B cell (primary cell): ENCODE results near the gene EHD3. TPM values are rescaled to one million over a fixed set of nuclear protein-coding genes. Genes with fewer than 3 reads are reported as not detected.

Experiments used
- ATAC-seq: fragments of 200-7000 bp; cut with Tn5 transposase; one replicate; pipeline ENCODE4 v1.10.0; 2021; ENCODE audit warnings: low read depth, mild to moderate bottlenecking, moderate number of reproducible peaks, moderate library complexity
- CTCF ChIA-PET: fragments of 350-600 bp; sonication (Branson Sonifier 250); formaldehyde crosslinking; loops from one replicate; lab custom pipeline; 2021; ENCODE audit warnings: antibody characterized with exemption, inconsistent platforms; lab: Charles Lee
- POLR2A ChIA-PET: fragments of 350-600 bp; sonication (Branson Sonifier 250); formaldehyde crosslinking; loops from one replicate; lab custom pipeline; 2021; ENCODE audit warnings: antibody characterized with exemption; lab: Charles Lee
- DNase-seq: peaks from one replicate; pipeline ENCODE4 v3.0.0; 2013
- H2AFZ ChIP-seq: 2 replicates; pipeline ENCODE4 v1.6.1; 2012; ENCODE audit warnings: mild to moderate bottlenecking, low read depth, low read length; ENCODE audit not compliant: insufficient read depth, poor library complexity, severe bottlenecking
- H3K27ac ChIP-seq, 2 donors: 1 replicate in 1 of 2; 2 replicates in 1 of 2; pipeline ENCODE4 v1.5.1; 2012 to 2013; ENCODE audit warnings: low read length in 2 of 2, mild to moderate bottlenecking in 2 of 2, moderate library complexity in 1 of 2
- H3K27me3 ChIP-seq, 4 experiments: fragments of 200-600 bp in 1 of 4; sonication (generic) in 1 of 4; replicated peaks in 1 of 4; 1 replicate in 2 of 4; 2 replicates in 2 of 4; pipeline versions ENCODE4 v1.6.1 to v1.7.0; 2013 to 2016; ENCODE audit warnings: low read length in 3 of 4, mild to moderate bottlenecking in 2 of 4, mixed read lengths in 1 of 4, moderate library complexity in 1 of 4; ENCODE audit not compliant: insufficient read depth in 4 of 4, control insufficient read depth in 3 of 4; ENCODE audit errors: control extremely low read depth in 1 of 4
- H3K36me3 ChIP-seq, 2 experiments: replicated peaks in 1 of 2; 1 replicate in 1 of 2; 2 replicates in 1 of 2; pipeline versions ENCODE4 v1.6.1 to v1.7.1; 2013; ENCODE audit warnings: low read length in 1 of 2; ENCODE audit not compliant: insufficient read depth in 2 of 2, control insufficient read depth in 1 of 2; ENCODE audit errors: control extremely low read depth in 1 of 2, extremely low read depth in 1 of 2
- H3K4me1 ChIP-seq, 2 donors: fragments of 200-600 bp in 1 of 2; sonication (generic) in 1 of 2; 1 replicate in 1 of 2; 2 replicates in 1 of 2; pipeline versions ENCODE4 v1.5.1 to v1.6.1; 2013 to 2017; ENCODE audit warnings: low read length in 2 of 2; ENCODE audit not compliant: control insufficient read depth in 2 of 2, insufficient read depth in 2 of 2
- H3K4me2 ChIP-seq: replicated peaks from 2 replicates; pipeline ENCODE3; 2012; ENCODE audit warnings: mild to moderate bottlenecking, low read depth, low read length; ENCODE audit not compliant: poor library complexity, severe bottlenecking
- H3K4me3 ChIP-seq, 5 experiments: fragments of 200-600 bp in 1 of 5; sonication (generic) in 1 of 5; 1 replicate in 3 of 5; 2 replicates in 2 of 5; pipeline versions ENCODE4 v1.5.1 to v1.7.0; 2011 to 2016; ENCODE audit warnings: low read length in 4 of 5, mild to moderate bottlenecking in 4 of 5, low read depth in 2 of 5, control low read depth in 1 of 5, moderate library complexity in 1 of 5; ENCODE audit not compliant: insufficient read depth in 1 of 5; ENCODE audit errors: control extremely low read depth in 1 of 5, extremely low read depth in 1 of 5
- H3K79me2 ChIP-seq: fragments of 200-600 bp; sonication (generic); one replicate; pipeline ENCODE4 v1.6.0; 2016; ENCODE audit warnings: low read length; ENCODE audit not compliant: control insufficient read depth, insufficient read depth
- H3K9ac ChIP-seq: fragments of 200-600 bp; sonication (generic); 2 replicates; pipeline ENCODE4 v1.6.1; 2017; ENCODE audit warnings: mild to moderate bottlenecking, low read length, moderate library complexity
- H3K9me3 ChIP-seq, 3 donors: one replicate each; pipeline versions ENCODE4 v1.6.1 to v1.7.1; 2013; ENCODE audit warnings: low read length in 2 of 3; ENCODE audit not compliant: control insufficient read depth in 2 of 3, insufficient read depth in 1 of 3; ENCODE audit errors: control extremely low read depth in 1 of 3
- H4K20me1 ChIP-seq: 2 replicates; pipeline ENCODE4 v1.6.0; 2012; ENCODE audit warnings: mild to moderate bottlenecking, low read length; ENCODE audit not compliant: insufficient read depth, control insufficient read depth, poor library complexity, severe bottlenecking
- H3K27ac Mint-ChIP-seq: one replicate; pipeline ENCODE4 v1.8.0; 2021; ENCODE audit warnings: mixed read lengths
- H3K27me3 Mint-ChIP-seq: one replicate; pipeline ENCODE4 v1.8.0; 2021; ENCODE audit warnings: mixed read lengths
- H3K4me1 Mint-ChIP-seq: one replicate; pipeline ENCODE4 v1.8.0; 2021; ENCODE audit warnings: mixed read lengths
- H3K4me3 Mint-ChIP-seq: one replicate; pipeline ENCODE4 v1.8.0; 2021; ENCODE audit warnings: mixed read lengths
- H3K9me3 Mint-ChIP-seq: one replicate; pipeline ENCODE4 v1.8.0; 2022; ENCODE audit warnings: mixed read lengths; ENCODE audit not compliant: insufficient read depth
- CTCF ChIP-seq: fragments of 200-600 bp; IDR thresholded peaks from one replicate; pipeline ENCODE4 v1.8.0; 2022; ENCODE audit warnings: antibody characterized with exemption, mild to moderate bottlenecking
- EZH2 ChIP-seq: IDR thresholded peaks from 2 replicates; pipeline ENCODE4 v1.6.1; 2012; ENCODE audit warnings: borderline replicate concordance, low read depth, mild to moderate bottlenecking, moderate library complexity, low read length; ENCODE audit not compliant: insufficient read depth, poor library complexity, severe bottlenecking
- WGBS: methylation state at CpG from one replicate; pipeline ENCODE4 v1.1.5; 2013; ENCODE audit warnings: missing lambda C conversion rate; ENCODE audit not compliant: insufficient coverage; 5-methylcytosine and 5-hydroxymethylcytosine counted together
- intact Hi-C: fragments of 100-400 bp; cut with micrococcal nuclease; formaldehyde crosslinking; loops from one replicate; pipeline ENCODE4 v1.10.0; 2022
- polyA plus RNA-seq: library from polyadenylated mRNA; depleted of rRNA; stranded (reverse); fragments of >200 nt; gene quantifications from 2 replicates; pipeline ENCODE4 v1.2.3, GENCODE V29; 2012
- total RNA-seq, 2 donors: library from RNA; stranded (reverse); fragments of 120-200 nt in 1 of 2; gene quantifications; 1 replicate in 1 of 2; 2 replicates in 1 of 2; pipeline versions ENCODE4 v1.2.3 to v1.2.4, GENCODE V29; 2013 to 2022

Gene EHD3
- total and polyA plus RNA-seq, 2 donors (not counting 1 experiment from before 2014, with no cell fraction given) = 19.0 to 60.5 TPM

- intact Hi-C loops = no loop called here
- CTCF ChIA-PET = no interaction called here
- TF ChIP-seq EZH2 = no peak
- TF ChIP-seq CTCF = no peak
- no peaks in the 10 kb centered on the region for H3K27me3 Mint-ChIP-seq
- no peaks in the 10 kb centered on the region for H4K20me1 ChIP-seq
- no peak overlapping the region for H3K4me3 Mint-ChIP-seq
- 100% methylated on average over 3 of the region's 4 CpGs for WGBS
- no peaks in the 10 kb centered on the region for H3K4me1 Mint-ChIP-seq
- no peaks in the 10 kb centered on the region for H3K27me3 ChIP-seq
- no peaks in the 10 kb centered on the region for H3K4me1 ChIP-seq
- no peak overlapping the region for H3K27ac ChIP-seq
- no peak overlapping the region for H2AFZ ChIP-seq
- H3K9me3 Mint-ChIP-seq = no peaks in the 10 kb centered on the region
- no peak overlapping the region for H3K4me2 ChIP-seq
- DNase-seq (no peak), ATAC-seq (no peak)
- POLR2A ChIA-PET = no interaction called here
- H3K9me3 ChIP-seq = peaks cover 0 to 2% (median 0%) of the 10 kb centered on the region in 3 donors
- no peak overlapping the region for H3K27ac Mint-ChIP-seq
- H3K79me2 ChIP-seq = no peaks in the 10 kb centered on the region
- H3K36me3 ChIP-seq = peaks cover 0 to 5% of the 10 kb centered on the region in 2 experiments
- H3K9ac ChIP-seq = no peak overlapping the region
- no peak overlapping the region for H3K4me3 ChIP-seq
Observed at GRCh38 chr2:31187166-31187565, 46.8 kb upstream of the EHD3 start.

- Histone ChIP-seq H3K27me3 (no peaks in the 10 kb centered on the region), H4K20me1 (no peaks in the 10 kb centered on the region), H3K4me3 (no peak overlapping the region), H3K9ac (no peak overlapping the region), H3K4me2 (no peak overlapping the region), H3K9me3 (peaks cover 0 to 2% (median 0%) of the 10 kb centered on the region in 3 donors), H3K79me2 (no peaks in the 10 kb centered on the region), H3K36me3 (peaks cover 0 to 8% of the 10 kb centered on the region in 2 experiments), H3K27ac (no peak overlapping the region), H2AFZ (no peak overlapping the region), H3K4me1 (no peaks in the 10 kb centered on the region)
- ATAC-seq (no peak), DNase-seq (no peak)
- Mint-ChIP-seq H3K9me3 (no peaks in the 10 kb centered on the region), H3K4me1 (no peaks in the 10 kb centered on the region), H3K4me3 (no peak overlapping the region), H3K27ac (no peak overlapping the region), H3K27me3 (no peaks in the 10 kb centered on the region)
- ChIA-PET POLR2A (no interaction called here), CTCF (no interaction called here)
- no peak for TF ChIP-seq CTCF
- WGBS = 78% methylated on average over 5 of the region's 5 CpGs
- intact Hi-C loops = no loop called here
Observed at GRCh38 chr2:31188131-31188530, 45.8 kb upstream of the EHD3 start.
